Left lung (tissue), 10 donors: Measurements from ENCODE around the gene PRIMPOL. TPM values are rescaled to one million over a fixed set of nuclear protein-coding genes. Genes with fewer than 3 reads are reported as not detected.

Experiments
- ATAC-seq: fragments of 200-7000 bp; cut with Tn5 transposase; one replicate; pipeline ENCODE4 v1.9.1; 2020; ENCODE audit warnings: moderate library complexity
- DNase-seq, 4 donors: peaks; one replicate each; pipeline ENCODE4 v3.0.0-alpha.2; 2013 to 2020
- H3K27ac ChIP-seq, 2 donors: fragments of 200-600 bp; sonication (generic) in 1 of 2; one replicate each; pipeline versions ENCODE4 v1.5.0 to v1.8.0; 2020 to 2021
- H3K27me3 ChIP-seq, 2 donors: fragments of 200-600 bp; sonication (generic) in 1 of 2; one replicate each; pipeline versions ENCODE4 v1.5.0 to v1.8.0; 2020 to 2021
- H3K36me3 ChIP-seq, 2 donors: fragments of 200-600 bp; sonication (generic) in 1 of 2; one replicate each; pipeline versions ENCODE4 v1.5.0 to v1.8.0; 2020 to 2021
- H3K4me1 ChIP-seq, 2 donors: fragments of 200-600 bp; one replicate each; pipeline ENCODE4 v1.8.0; 2021
- H3K4me3 ChIP-seq, 2 donors: fragments of 200-600 bp; sonication (generic) in 1 of 2; one replicate each; pipeline versions ENCODE4 v1.5.0 to v1.8.0; 2020 to 2021; ENCODE audit warnings: mild to moderate bottlenecking in 1 of 2
- H3K9me3 ChIP-seq, 2 donors: fragments of 200-600 bp; sonication (generic) in 1 of 2; one replicate each; pipeline versions ENCODE4 v1.5.0 to v1.8.0; 2020 to 2021
- intact Hi-C, 2 donors: fragments of 100-400 bp; cut with DNase I; formaldehyde crosslinking; loops; one replicate each; pipeline versions ENCODE4 v1.11.2 to v1.14.2; 2022
- polyA plus RNA-seq, 6 donors: library from polyadenylated mRNA; unstranded; fragments of 120-200 nt; gene quantifications; one replicate each; pipeline ENCODE4 v1.2.1, GENCODE V29; 2013; ENCODE audit not compliant: insufficient read length in 6 of 6
- total RNA-seq, 2 donors: library from RNA; stranded (reverse); fragmentation: NEBNext Ultra II Directional; extraction: Animal tissue kit (Norgen Biotek cat#: 25700); gene quantifications; one replicate each; pipeline ENCODE4 v1.2.1, GENCODE V29; 2021
- TF ChIP-seq, protein P1 (sequence below), 2 donors: fragments of 200-600 bp; sonication (generic) in 1 of 2; IDR thresholded peaks; one replicate each; pipeline versions ENCODE4 v1.5.0 to v1.8.0; 2021; ENCODE audit warnings: antibody characterized with exemption in 2 of 2
- donor health status: DM: no; HTN: yes; CAD: no.
- donor health status: DM: no; HTN: no; CAD: no.

PRIMPOL gene
- total and polyA plus RNA-seq, 8 donors, result 11.8 to 49.1 (median 40.2) TPM

DNA sequence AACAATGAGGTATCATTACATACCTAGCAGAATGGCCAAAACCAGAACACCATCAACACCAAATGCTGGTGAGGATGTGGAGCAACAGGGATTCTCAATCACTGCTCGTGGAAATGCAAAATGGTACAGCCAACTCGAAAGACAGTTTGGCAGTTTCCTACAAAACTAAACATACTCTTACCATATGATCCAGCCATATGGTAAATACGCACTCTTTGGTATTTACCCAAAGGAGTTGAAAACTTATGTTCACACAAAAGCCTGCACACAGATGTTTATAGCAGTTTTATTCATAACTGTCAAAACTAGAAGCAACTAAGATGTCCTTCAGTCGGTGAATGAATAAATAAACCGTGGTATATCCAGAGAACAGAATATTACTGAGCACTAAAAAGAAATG is 8.1 kb upstream of the PRIMPOL start:
- DNase-seq, result no peak

DNA sequence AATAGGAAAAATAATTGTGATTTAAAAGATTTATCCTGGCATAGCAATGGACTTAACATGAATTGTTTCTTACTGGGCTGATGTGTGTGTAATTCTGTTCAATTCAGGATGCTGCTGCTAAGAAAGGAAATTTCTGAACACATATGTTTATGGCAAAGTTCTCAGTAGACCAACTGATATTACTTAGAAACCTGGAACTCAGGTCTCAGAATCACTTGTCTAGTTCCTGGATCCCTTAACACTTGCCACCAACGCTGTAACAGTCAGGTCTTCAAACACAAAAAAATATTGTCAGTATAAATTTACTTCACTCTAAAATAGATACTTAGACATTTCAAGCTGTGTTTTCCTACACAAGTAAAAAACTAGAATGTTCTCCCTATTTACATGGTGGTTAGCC is 5.8 kb upstream of the PRIMPOL start:
- Histone ChIP-seq H3K4me1 (peaks cover 18 to 53% of the 10 kb centered on the region in 2 donors), H3K36me3 (peaks cover 0 to 8% of the 10 kb centered on the region in 2 donors), H3K27ac (no peak overlapping the region), H3K9me3 (no peaks in the 10 kb centered on the region), H3K27me3 (no peaks in the 10 kb centered on the region), H3K4me3 (no peak overlapping the region)
- intact Hi-C loops, result no loop called here
- TF ChIP-seq, protein P1, sequence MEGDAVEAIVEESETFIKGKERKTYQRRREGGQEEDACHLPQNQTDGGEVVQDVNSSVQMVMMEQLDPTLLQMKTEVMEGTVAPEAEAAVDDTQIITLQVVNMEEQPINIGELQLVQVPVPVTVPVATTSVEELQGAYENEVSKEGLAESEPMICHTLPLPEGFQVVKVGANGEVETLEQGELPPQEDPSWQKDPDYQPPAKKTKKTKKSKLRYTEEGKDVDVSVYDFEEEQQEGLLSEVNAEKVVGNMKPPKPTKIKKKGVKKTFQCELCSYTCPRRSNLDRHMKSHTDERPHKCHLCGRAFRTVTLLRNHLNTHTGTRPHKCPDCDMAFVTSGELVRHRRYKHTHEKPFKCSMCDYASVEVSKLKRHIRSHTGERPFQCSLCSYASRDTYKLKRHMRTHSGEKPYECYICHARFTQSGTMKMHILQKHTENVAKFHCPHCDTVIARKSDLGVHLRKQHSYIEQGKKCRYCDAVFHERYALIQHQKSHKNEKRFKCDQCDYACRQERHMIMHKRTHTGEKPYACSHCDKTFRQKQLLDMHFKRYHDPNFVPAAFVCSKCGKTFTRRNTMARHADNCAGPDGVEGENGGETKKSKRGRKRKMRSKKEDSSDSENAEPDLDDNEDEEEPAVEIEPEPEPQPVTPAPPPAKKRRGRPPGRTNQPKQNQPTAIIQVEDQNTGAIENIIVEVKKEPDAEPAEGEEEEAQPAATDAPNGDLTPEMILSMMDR (IDR thresholded peaks at IDR 0.05), result no peak
- DNase-seq (no peak), ATAC-seq (no peak)

More for the DNA sequence above, 8.1 kb upstream of the PRIMPOL start:
- H3K4me3 ChIP-seq, result no peak overlapping the region
- TF ChIP-seq, protein P1 (IDR thresholded peaks at IDR 0.05), result no peak
- H3K27me3 ChIP-seq, result no peaks in the 10 kb centered on the region
- H3K36me3 ChIP-seq, result peaks cover 0 to 28% of the 10 kb centered on the region in 2 donors
- no peak overlapping the region for H3K27ac ChIP-seq
- intact Hi-C loops, result no loop called here
- peaks cover 6 to 34% of the 10 kb centered on the region in 2 donors for H3K4me1 ChIP-seq
- no peak for ATAC-seq
- H3K9me3 ChIP-seq, result no peaks in the 10 kb centered on the region

DNA sequence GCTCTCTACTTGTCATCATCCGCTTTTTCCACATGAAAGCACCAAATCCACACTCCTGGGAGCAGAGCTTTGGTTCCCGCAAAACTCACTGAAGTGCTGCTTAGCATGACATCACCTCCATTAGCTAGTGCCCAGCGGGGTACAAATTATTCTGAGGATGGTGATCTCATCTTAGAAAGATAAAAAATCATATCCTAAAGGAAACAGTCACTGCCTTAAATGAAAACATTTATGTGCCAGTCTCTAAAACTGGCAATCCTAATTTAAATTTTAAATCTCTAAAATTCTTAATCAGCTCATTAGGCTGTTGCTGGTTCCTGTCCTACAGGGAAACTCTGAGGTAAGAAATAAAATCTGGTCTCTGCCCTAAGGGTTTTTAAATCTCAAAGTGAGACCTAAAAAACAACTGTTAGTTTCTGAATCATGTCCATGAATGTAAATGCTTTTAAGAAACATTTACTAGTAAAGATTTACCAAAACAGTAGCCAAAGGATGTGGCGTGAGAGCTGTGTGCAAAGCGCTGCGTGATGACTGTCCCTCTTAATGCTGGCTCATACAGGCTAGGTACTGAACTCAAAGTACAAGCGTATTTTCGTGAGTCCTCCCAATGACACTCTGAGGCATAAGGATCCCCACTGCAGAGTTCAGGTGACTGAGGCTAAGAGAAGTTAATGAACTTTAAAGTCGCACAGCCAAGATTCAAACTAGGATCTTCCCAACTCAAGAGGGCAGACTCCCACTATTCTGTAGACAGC is 4.8 kb upstream of the PRIMPOL start:
- peaks cover 0 to 4% of the 10 kb centered on the region in 2 donors for H3K36me3 ChIP-seq
- ATAC-seq (no peak), DNase-seq (no peak)
- peaks cover 18 to 54% of the 10 kb centered on the region in 2 donors for H3K4me1 ChIP-seq
- no peak overlapping the region for H3K27ac ChIP-seq
- H3K27me3 ChIP-seq, result no peaks in the 10 kb centered on the region
- no peak overlapping the region for H3K4me3 ChIP-seq
- no peaks in the 10 kb centered on the region for H3K9me3 ChIP-seq
- intact Hi-C loops, result no loop called here
- TF ChIP-seq, protein P1 (IDR thresholded peaks at IDR 0.05), result no peak

DNA sequence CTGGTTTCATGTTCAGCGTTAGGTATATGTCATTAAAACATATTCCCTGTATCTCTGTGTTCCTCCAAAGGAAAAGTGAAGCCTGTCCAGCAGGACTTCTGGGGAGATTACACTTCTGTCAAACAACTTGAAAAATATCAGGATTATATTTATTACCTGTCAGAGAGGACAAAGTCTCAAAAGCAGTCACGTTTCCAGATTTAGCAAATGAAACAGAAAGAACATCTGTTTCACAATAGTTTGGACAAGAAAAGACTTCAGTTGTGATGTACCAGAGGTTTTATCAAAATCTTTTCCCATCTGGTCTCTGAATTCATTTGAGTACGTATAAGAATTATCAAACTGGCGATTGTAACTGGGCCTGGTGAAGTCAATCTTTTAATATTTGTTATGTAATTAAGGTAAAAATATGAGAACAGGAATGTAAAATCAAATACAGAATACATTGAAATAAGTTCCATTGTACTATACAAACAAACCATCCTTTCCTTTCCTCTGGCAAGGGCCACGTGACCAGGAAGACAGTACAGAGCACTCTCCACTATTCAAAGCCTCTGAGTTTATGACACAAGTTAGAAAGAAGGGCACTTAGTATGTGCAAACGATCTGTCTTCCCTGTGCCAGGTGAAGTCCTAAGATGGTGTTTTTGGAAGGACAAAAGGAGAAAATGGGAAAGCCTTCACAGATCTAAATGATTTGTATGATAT is 3.5 kb upstream of the PRIMPOL start:
- TF ChIP-seq, protein P1 (IDR thresholded peaks at IDR 0.05), result no peak
- Histone ChIP-seq H3K4me1 (peaks cover 22 to 65% of the 10 kb centered on the region in 2 donors), H3K9me3 (no peaks in the 10 kb centered on the region), H3K4me3 (no peak overlapping the region), H3K36me3 (peaks cover 0 to 4% of the 10 kb centered on the region in 2 donors), H3K27me3 (no peaks in the 10 kb centered on the region), H3K27ac (no peak overlapping the region)
- intact Hi-C loops, result no loop called here
- ATAC-seq (no peak), DNase-seq (no peak)
